SU-DHL-6 (cell line): ENCODE results near the gene YLPM1.

ENCODE experiments used
- H2AFZ ChIP-seq: fragments of 200-600 bp; sonication (generic); 2 replicates; pipeline ENCODE4 v1.6.1; 2014; ENCODE audit warnings: low read depth, mild to moderate bottlenecking, moderate library complexity, mixed read lengths, antibody characterized with exemption, low read length; ENCODE audit not compliant: severe bottlenecking
- H3F3A ChIP-seq: fragments of 200-600 bp; shearing (Covaris generic); 2 replicates; pipeline ENCODE4 v1.6.0; 2016; ENCODE audit warnings: antibody characterized with exemption, mild to moderate bottlenecking; ENCODE audit not compliant: insufficient read depth
- H3K27ac ChIP-seq: fragments of 200-600 bp; sonication (generic); 2 replicates; pipeline ENCODE4 v1.5.1; 2016; ENCODE audit warnings: low read depth, mild to moderate bottlenecking, low read length, moderate library complexity, mixed read lengths
- H3K27me3 ChIP-seq: fragments of 200-600 bp; sonication (generic), shearing (Covaris generic); 2 replicates; pipeline ENCODE4 v1.6.0; 2014; ENCODE audit warnings: mild to moderate bottlenecking, low read length
- H3K36me3 ChIP-seq: fragments of 200-600 bp; sonication (generic); 2 replicates; pipeline ENCODE4 v1.6.1; 2014; ENCODE audit warnings: mild to moderate bottlenecking, low read length, mixed read lengths
- H3K4me2 ChIP-seq: fragments of 300-600, 200-600 bp; shearing (Covaris generic), sonication (generic); 2 replicates; pipeline ENCODE4 v1.6.0; 2014; ENCODE audit warnings: low read length, low read depth, mild to moderate bottlenecking; ENCODE audit not compliant: poor library complexity, severe bottlenecking
- H3K4me3 ChIP-seq: fragments of 200-600 bp; sonication (generic); 2 replicates; pipeline ENCODE4 v1.5.1; 2014; ENCODE audit warnings: antibody characterized with exemption, low read length, mild to moderate bottlenecking, mixed read lengths; ENCODE audit not compliant: insufficient read depth, poor library complexity, severe bottlenecking
- H3K79me2 ChIP-seq: fragments of 200-600 bp; sonication (generic); 2 replicates; pipeline ENCODE4 v1.6.1; 2014; ENCODE audit warnings: mild to moderate bottlenecking, low read length, moderate library complexity; ENCODE audit not compliant: insufficient read depth
- H3K9ac ChIP-seq: fragments of 200-600 bp; sonication (generic); 2 replicates; pipeline ENCODE4 v1.7.0; 2014; ENCODE audit warnings: mild to moderate bottlenecking, low read length
- H3K9me2 ChIP-seq: fragments of 200-600 bp; sonication (generic); replicated peaks from 2 replicates; pipeline ENCODE4 v1.6.1; 2014; ENCODE audit warnings: low read length; ENCODE audit not compliant: insufficient read depth
- H3K9me3 ChIP-seq: fragments of 200-600 bp; sonication (generic); 2 replicates; pipeline ENCODE4 v1.6.1; 2014; ENCODE audit warnings: low read length, mixed read lengths; ENCODE audit not compliant: insufficient read depth
- H4K20me1 ChIP-seq: fragments of 200-600 bp; sonication (generic); 2 replicates; pipeline ENCODE4 v1.6.1; 2014; ENCODE audit warnings: low read depth, mild to moderate bottlenecking, antibody characterized with exemption, low read length, moderate library complexity, mixed read lengths
- CTCF ChIP-seq: fragments of 200-600 bp; sonication (generic); IDR thresholded peaks from one replicate; pipeline ENCODE4 v1.5.1; 2017; ENCODE audit warnings: antibody characterized with exemption, mild to moderate bottlenecking, low read length, moderate library complexity; ENCODE audit not compliant: insufficient read depth, poor library complexity, severe bottlenecking
- EZH2phosphoT487 ChIP-seq: fragments of 200-600 bp; sonication (generic), shearing (Covaris generic); conservative IDR thresholded peaks from 2 replicates; pipeline ENCODE4 v1.6.1; 2018; ENCODE audit warnings: mild to moderate bottlenecking, antibody characterized with exemption, low read length, moderate library complexity, mixed read lengths

The YLPM1 gene

GRCh38 chr14:74838166-74838565 is 75.0 kb downstream of the YLPM1 start:
- Histone ChIP-seq H3K79me2 (no peaks in the 10 kb centered on the region), H3K4me3 (no peak overlapping the region), H3K36me3 (0 out of 2 replicates have a peak, but pooled peaks cover 6% of the 10 kb centered on the region), H4K20me1 (no peaks in the 10 kb centered on the region), H3F3A (peaks cover 13% of the 10 kb centered on the region; the same call in 1 of the 2 replicates), H3K9ac (no peak overlapping the region), H2AFZ (no peak overlapping the region), H3K27me3 (no peaks in the 10 kb centered on the region), H3K27ac (no peak overlapping the region), H3K9me3 (no peaks in the 10 kb centered on the region), H3K4me2 (no peak overlapping the region), H3K9me2 (no peaks in the 10 kb centered on the region)
- no peak for TF ChIP-seq CTCF

GRCh38 chr14:74840603-74841030 is 77.5 kb downstream of the YLPM1 start:
- no peaks in the 10 kb centered on the region for H3K9me2 ChIP-seq
- no peak overlapping the region for H3K27ac ChIP-seq
- 0 out of 2 replicates have a peak, but pooled peaks cover 4% of the 10 kb centered on the region for H3K36me3 ChIP-seq
- no peaks in the 10 kb centered on the region for H3K79me2 ChIP-seq
- H3F3A ChIP-seq, result peaks cover 10% of the 10 kb centered on the region; the same call in 1 of the 2 replicates
- H4K20me1 ChIP-seq, result no peaks in the 10 kb centered on the region
- H2AFZ ChIP-seq, result no peak overlapping the region
- H3K4me2 ChIP-seq, result no peak overlapping the region
- H3K27me3 ChIP-seq, result no peaks in the 10 kb centered on the region
- no peak overlapping the region for H3K9ac ChIP-seq
- no peaks in the 10 kb centered on the region for H3K9me3 ChIP-seq
- H3K4me3 ChIP-seq, result no peak overlapping the region
- TF ChIP-seq CTCF, result no peak
- no peak for TF ChIP-seq EZH2phosphoT487

- H3K9me3 ChIP-seq, result no peaks in the 10 kb centered on the region
- H3K27me3 ChIP-seq, result no peaks in the 10 kb centered on the region
- no peak overlapping the region for H3K9ac ChIP-seq
- H4K20me1 ChIP-seq, result no peaks in the 10 kb centered on the region
- peaks cover under 1% of the 10 kb centered on the region; the same call in 1 of the 2 replicates for H3F3A ChIP-seq
- no peak overlapping the region for H3K4me3 ChIP-seq
- H3K36me3 ChIP-seq, result no peaks in the 10 kb centered on the region
- TF ChIP-seq CTCF (no peak), EZH2phosphoT487 (no peak)
- no peak overlapping the region for H3K27ac ChIP-seq
- no peak overlapping the region for H3K4me2 ChIP-seq
- no peaks in the 10 kb centered on the region for H3K9me2 ChIP-seq
- H2AFZ ChIP-seq, result no peak overlapping the region
- H3K79me2 ChIP-seq, result no peaks in the 10 kb centered on the region
Measured at GRCh38 chr14:74841230-74842207, 78.4 kb downstream of the YLPM1 start.
